Adrenal gland (tissue), 5 donors: Measurements from ENCODE around the gene PITRM1.

Experiments
- CTCF ChIP-seq, 6 experiments: fragments of 450-650 bp in 4 of 6; fragments of 200-600 bp in 2 of 6; sonication (generic) in 1 of 6; IDR thresholded peaks; 1 replicate in 5 of 6; 2 replicates in 1 of 6; pipeline versions ENCODE4 v1.5.1 to v1.8.0; 2016 to 2021; ENCODE audit warnings: antibody characterized with exemption in 6 of 6, mild to moderate bottlenecking in 2 of 6, moderate library complexity in 1 of 6
- POLR2A ChIP-seq, 2 donors: fragments of 450-650 bp; IDR thresholded peaks; one replicate each; pipeline ENCODE4 v1.6.1; 2017; ENCODE audit warnings: antibody characterized with exemption in 2 of 2, mild to moderate bottlenecking in 2 of 2, moderate library complexity in 1 of 2
- donor health status: DM: no; HTN: no; CAD: no.

DNA sequence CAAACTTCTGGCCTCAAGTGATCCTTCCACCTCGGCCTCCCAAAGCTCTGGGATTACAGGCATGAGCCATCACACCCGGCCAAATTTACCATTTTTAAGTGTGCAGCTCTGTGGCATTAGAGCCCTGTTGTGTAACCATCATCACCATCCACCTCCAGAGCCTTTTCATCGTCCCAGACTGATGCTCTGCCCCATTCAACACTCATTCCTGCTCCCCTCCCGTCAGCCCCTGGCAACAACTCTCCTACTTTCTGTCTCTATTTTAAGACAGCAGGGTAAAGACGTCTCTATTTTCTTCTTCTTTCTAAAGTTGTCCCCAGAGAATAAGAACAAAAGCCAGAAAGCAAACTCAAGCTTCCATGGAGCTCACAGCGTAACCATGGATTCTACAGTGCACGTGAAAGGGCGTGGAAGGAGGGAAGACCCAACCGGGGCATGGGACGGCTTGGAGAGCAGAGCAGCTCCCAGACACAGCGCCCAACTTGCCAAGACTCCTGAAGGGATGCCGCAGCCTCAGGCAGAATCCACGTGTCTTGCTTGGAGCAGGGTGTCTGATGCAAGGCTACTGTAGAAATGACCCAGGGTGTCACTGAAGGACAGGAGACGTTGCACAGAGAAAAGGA is 42.7 kb upstream of the PITRM1 start:
- TF ChIP-seq CTCF (IDR thresholded peaks at IDR 0.05), result no peak
- TF ChIP-seq POLR2A (IDR thresholded peaks at IDR 0.05), result no peak
